RWPE2 (cell line): ENCODE results near the gene EPN3.

ENCODE experiments used
- ATAC-seq: fragments of 200-7000 bp; cut with Tn5 transposase; 3 replicates; pipeline ENCODE4 v1.9.1; 2021; ENCODE audit warnings: low read depth
- DNase-seq: peaks from one replicate; pipeline ENCODE4 v3.0.0-alpha.2; 2020; ENCODE audit warnings: low spot score
- H3K27ac ChIP-seq: fragments of 450-650 bp; 2 replicates; pipeline ENCODE4 v1.5.1; 2017; ENCODE audit warnings: mild to moderate bottlenecking; ENCODE audit not compliant: poor library complexity, severe bottlenecking
- H3K27me3 ChIP-seq: fragments of 250-450 bp; sonication (Bioruptor Pico); 2 replicates; pipeline ENCODE4 v1.5.1; 2021; ENCODE audit warnings: mild to moderate bottlenecking, moderate library complexity; ENCODE audit not compliant: insufficient read depth, poor library complexity, severe bottlenecking
- H3K36me3 ChIP-seq: fragments of 250-450 bp; sonication (Bioruptor Pico); 2 replicates; pipeline ENCODE4 v1.5.1; 2020; ENCODE audit warnings: low read depth, mild to moderate bottlenecking, moderate library complexity
- H3K4me1 ChIP-seq: fragments of 250-450 bp; sonication (Bioruptor Pico); 2 replicates; pipeline ENCODE4 v1.5.1; 2021; ENCODE audit warnings: mild to moderate bottlenecking, moderate library complexity; ENCODE audit not compliant: insufficient read depth, poor library complexity, severe bottlenecking
- H3K4me3 ChIP-seq: fragments of 250-450 bp; sonication (Bioruptor Pico); 2 replicates; pipeline ENCODE4 v1.5.1; 2021; ENCODE audit warnings: mild to moderate bottlenecking, moderate library complexity; ENCODE audit not compliant: severe bottlenecking
- H3K9me3 ChIP-seq: fragments of 250-450 bp; sonication (Bioruptor Pico); 2 replicates; pipeline ENCODE4 v1.5.1; 2021; ENCODE audit warnings: mild to moderate bottlenecking, moderate library complexity; ENCODE audit not compliant: severe bottlenecking
- CTCF ChIP-seq: fragments of 450-650 bp; IDR thresholded peaks from one replicate; pipeline ENCODE4 v1.5.1; 2017; ENCODE audit warnings: mild to moderate bottlenecking, moderate library complexity; ENCODE audit not compliant: poor library complexity, severe bottlenecking

EPN3 gene

GRCh38 chr17:50536683-50537646, 4.4 kb downstream of the EPN3 start:
- no peak overlapping the region for H3K4me3 ChIP-seq
- H3K9me3 ChIP-seq = no peaks in the 10 kb centered on the region
- no peaks in the 10 kb centered on the region for H3K27me3 ChIP-seq
- DNase-seq (no peak), ATAC-seq (no peak)
- H3K27ac ChIP-seq = no peak overlapping the region
- H3K4me1 ChIP-seq = peaks cover 27% of the 10 kb centered on the region
- no peak for TF ChIP-seq CTCF
- H3K36me3 ChIP-seq = peaks cover 41% of the 10 kb centered on the region

DNA sequence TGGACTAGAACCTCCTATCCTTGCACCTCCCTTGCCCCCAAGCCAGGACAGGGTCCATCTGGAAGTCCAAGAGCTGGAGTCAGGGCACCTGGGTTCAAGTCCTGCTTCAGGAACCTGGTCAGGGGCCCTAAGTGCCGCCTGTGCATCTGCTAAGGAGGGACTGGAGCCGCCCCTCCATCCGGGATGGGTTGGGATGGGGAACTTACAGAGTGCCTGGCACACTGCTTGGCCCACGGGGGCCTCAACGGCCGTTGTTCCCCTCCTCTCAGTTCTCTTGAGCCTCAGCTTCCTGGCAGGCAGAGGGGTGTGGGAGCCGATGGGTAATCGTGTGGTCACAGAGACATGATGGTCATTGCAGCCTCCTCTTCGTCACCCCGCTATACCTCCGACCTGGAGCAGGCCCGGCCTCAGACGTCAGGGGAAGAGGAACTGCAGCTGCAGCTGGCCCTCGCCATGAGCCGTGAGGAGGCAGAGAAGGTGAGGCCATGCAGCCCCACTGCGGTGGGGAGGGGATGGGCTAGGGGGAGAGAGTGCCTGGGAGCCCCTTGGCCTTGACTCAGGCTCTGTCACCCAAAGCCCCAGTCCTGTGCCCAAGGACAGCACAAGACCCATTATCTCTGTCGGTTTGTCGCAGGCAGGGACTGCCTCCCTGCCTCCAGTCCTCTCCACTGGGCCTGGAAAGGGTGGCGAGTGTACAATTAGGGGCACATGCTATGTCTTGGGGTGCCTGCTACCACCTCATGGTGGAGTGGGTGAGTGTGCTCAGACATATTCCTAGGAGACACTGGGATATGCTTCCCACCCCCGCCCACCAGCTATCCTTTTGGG, 5.4 kb downstream of the EPN3 start:
- H3K4me1 ChIP-seq = peaks cover 29% of the 10 kb centered on the region
- DNase-seq = no peak
- no peak for ATAC-seq
- H3K9me3 ChIP-seq = no peaks in the 10 kb centered on the region
- no peak overlapping the region for H3K27ac ChIP-seq
- TF ChIP-seq CTCF = no peak
- peaks cover 41% of the 10 kb centered on the region for H3K36me3 ChIP-seq
- no peaks in the 10 kb centered on the region for H3K27me3 ChIP-seq
- no peak overlapping the region for H3K4me3 ChIP-seq

DNA sequence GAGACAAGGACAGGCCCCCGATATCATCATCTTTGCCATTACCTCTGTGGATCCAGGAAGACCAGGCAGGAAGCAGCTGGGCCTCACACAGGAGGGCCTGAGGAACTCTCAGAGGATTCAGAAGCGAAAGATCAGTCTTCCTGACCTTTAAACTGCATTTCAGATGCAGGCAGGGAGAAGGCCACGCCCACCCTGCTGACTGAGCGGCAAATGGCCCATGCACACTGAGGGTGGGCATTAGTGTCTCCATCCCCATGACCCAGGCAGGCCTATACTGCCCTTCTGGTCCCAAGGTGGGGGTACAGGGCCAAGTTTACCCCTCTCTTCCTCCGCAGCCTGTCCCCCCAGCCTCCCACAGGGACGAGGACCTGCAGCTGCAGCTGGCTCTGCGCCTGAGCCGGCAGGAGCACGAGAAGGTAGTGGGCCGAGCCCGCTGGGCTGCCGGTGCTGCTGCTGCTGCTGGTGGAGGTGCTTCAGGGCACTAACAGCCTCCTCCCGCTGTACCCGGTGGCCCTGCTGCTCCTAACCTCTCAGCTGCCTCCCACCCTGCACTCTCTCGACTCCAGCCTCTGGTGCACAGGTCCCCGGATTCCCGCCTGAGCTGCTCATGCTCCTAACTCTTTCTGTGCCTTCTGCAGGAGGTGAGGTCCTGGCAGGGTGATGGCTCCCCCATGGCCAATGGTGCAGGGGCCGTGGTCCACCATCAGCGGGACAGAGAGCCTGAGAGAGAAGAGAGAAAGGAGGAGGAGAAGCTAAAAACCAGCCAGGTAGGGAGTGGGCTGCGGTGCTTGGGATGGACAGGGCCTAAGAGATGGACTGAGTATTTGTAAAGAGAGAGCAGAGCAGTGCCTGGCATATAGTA, 6.2 kb downstream of the EPN3 start:
- TF ChIP-seq CTCF = no peak
- H3K4me1 ChIP-seq = peaks cover 33% of the 10 kb centered on the region

DNA sequence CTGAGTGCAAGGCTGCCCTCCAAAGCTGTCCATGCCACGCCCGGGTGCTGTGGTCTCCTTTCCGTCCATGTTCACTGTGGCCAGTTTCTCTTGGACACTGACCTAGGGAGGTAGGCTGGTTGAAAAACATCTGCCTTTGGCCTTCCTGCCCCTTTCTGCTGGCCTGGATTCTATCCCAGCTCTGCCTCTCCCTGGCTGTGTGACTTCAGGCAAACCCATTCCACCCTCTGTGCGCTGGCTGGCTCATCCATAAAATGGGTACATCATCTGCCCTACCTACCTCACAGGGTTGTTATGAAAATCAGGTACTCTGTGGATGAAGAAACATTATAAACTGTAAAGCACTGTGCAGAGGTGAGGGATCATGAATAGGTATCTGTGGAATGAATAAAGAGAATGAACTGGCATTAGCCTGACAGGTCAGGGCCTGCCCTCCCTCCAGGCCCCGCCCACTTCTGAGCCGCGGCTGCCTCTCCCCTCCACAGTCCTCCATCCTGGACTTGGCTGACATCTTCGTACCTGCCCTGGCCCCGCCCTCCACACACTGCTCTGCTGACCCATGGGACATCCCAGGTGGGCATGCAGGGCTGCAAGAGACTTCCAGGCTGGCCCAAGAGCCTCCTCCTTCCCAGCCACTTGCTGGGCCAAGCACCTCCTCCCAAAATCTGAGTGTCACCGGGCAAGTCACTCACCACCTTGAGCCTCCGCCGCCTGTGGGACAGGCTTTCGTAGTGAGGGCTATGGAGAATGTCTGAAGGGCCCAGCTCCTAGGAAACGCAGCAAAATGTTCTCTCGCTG, 7.4 kb downstream of the EPN3 start:
- H3K9me3 ChIP-seq = no peaks in the 10 kb centered on the region
- H3K27ac ChIP-seq = peak overlapping the region; percentile 61
- DNase-seq = peak; percentile 94
- H3K36me3 ChIP-seq = peaks cover 41% of the 10 kb centered on the region
- H3K4me3 ChIP-seq = no peak overlapping the region
- TF ChIP-seq CTCF = no peak
- ATAC-seq = peak; percentile 84
- no peaks in the 10 kb centered on the region for H3K27me3 ChIP-seq
- peaks cover 27% of the 10 kb centered on the region for H3K4me1 ChIP-seq

More for the DNA sequence above, 6.2 kb downstream of the EPN3 start:
- Histone ChIP-seq H3K27me3 (no peaks in the 10 kb centered on the region), H3K9me3 (no peaks in the 10 kb centered on the region), H3K4me3 (no peak overlapping the region), H3K27ac (peak overlapping the region; percentile 61), H3K36me3 (peaks cover 41% of the 10 kb centered on the region)
- no peak for DNase-seq
- no peak for ATAC-seq
